Progenitor cell of endocrine pancreas (in vitro differentiated cells): ENCODE data around the gene ACO2. TPM values are rescaled to one million over a fixed set of nuclear protein-coding genes. Genes with fewer than 3 reads are reported as not detected.
A peak's percentile ranks its signal among the peaks of the same experiment; 100 is the strongest.

ENCODE experiments used
- DNase-seq: peaks from one replicate; pipeline ENCODE4 v3.0.0; 2021; ENCODE audit warnings: low spot score; ENCODE audit not compliant: unreplicated experiment
- H3K27ac Mint-ChIP-seq: 2 replicates; pipeline ENCODE4 v1.8.0; 2021; ENCODE audit warnings: mild to moderate bottlenecking, moderate library complexity, mixed read lengths
- H3K27me3 Mint-ChIP-seq: 2 replicates; pipeline ENCODE4 v1.8.0; 2021; ENCODE audit warnings: mixed read lengths
- H3K36me3 Mint-ChIP-seq: 2 replicates; pipeline ENCODE4 v1.8.0; 2022; ENCODE audit warnings: mixed read lengths; ENCODE audit not compliant: insufficient read depth
- H3K4me1 Mint-ChIP-seq: 2 replicates; pipeline ENCODE4 v1.8.0; 2021; ENCODE audit warnings: low read depth, mixed read lengths
- H3K4me3 Mint-ChIP-seq: 2 replicates; pipeline ENCODE4 v1.8.0; 2021; ENCODE audit warnings: low read depth, mild to moderate bottlenecking, moderate library complexity, mixed read lengths
- H3K9me3 Mint-ChIP-seq: 2 replicates; pipeline ENCODE4 v1.8.0; 2021; ENCODE audit warnings: low read depth, mixed read lengths
- total RNA-seq: library from RNA; stranded (reverse); gene quantifications from 2 replicates; pipeline ENCODE4 v1.2.1, GENCODE V29; 2021
- TF ChIP-seq, protein P1 (sequence below): fragments of 200-600 bp; sonication (generic); IDR thresholded peaks from one replicate; pipeline ENCODE4 v1.5.0; 2021; ENCODE audit warnings: antibody characterized with exemption, mild to moderate bottlenecking; ENCODE audit not compliant: unreplicated experiment

The ACO2 gene
- total RNA-seq, 1 donor from 2014 or later, result 67.4 TPM

- no peak overlapping the region for H3K4me3 Mint-ChIP-seq
- H3K4me1 Mint-ChIP-seq, result no peaks in the 10 kb centered on the region
- TF ChIP-seq, protein P1, sequence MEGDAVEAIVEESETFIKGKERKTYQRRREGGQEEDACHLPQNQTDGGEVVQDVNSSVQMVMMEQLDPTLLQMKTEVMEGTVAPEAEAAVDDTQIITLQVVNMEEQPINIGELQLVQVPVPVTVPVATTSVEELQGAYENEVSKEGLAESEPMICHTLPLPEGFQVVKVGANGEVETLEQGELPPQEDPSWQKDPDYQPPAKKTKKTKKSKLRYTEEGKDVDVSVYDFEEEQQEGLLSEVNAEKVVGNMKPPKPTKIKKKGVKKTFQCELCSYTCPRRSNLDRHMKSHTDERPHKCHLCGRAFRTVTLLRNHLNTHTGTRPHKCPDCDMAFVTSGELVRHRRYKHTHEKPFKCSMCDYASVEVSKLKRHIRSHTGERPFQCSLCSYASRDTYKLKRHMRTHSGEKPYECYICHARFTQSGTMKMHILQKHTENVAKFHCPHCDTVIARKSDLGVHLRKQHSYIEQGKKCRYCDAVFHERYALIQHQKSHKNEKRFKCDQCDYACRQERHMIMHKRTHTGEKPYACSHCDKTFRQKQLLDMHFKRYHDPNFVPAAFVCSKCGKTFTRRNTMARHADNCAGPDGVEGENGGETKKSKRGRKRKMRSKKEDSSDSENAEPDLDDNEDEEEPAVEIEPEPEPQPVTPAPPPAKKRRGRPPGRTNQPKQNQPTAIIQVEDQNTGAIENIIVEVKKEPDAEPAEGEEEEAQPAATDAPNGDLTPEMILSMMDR, result no peak
- H3K27ac Mint-ChIP-seq, result no peak overlapping the region
- H3K36me3 Mint-ChIP-seq, result peaks cover 12% of the 10 kb centered on the region
- no peak for DNase-seq
- H3K27me3 Mint-ChIP-seq, result no peaks in the 10 kb centered on the region
- no peaks in the 10 kb centered on the region for H3K9me3 Mint-ChIP-seq
These were observed 63.0 kb downstream of the ACO2 start for GRCh38 chr22:41531715-41532477.

DNA sequence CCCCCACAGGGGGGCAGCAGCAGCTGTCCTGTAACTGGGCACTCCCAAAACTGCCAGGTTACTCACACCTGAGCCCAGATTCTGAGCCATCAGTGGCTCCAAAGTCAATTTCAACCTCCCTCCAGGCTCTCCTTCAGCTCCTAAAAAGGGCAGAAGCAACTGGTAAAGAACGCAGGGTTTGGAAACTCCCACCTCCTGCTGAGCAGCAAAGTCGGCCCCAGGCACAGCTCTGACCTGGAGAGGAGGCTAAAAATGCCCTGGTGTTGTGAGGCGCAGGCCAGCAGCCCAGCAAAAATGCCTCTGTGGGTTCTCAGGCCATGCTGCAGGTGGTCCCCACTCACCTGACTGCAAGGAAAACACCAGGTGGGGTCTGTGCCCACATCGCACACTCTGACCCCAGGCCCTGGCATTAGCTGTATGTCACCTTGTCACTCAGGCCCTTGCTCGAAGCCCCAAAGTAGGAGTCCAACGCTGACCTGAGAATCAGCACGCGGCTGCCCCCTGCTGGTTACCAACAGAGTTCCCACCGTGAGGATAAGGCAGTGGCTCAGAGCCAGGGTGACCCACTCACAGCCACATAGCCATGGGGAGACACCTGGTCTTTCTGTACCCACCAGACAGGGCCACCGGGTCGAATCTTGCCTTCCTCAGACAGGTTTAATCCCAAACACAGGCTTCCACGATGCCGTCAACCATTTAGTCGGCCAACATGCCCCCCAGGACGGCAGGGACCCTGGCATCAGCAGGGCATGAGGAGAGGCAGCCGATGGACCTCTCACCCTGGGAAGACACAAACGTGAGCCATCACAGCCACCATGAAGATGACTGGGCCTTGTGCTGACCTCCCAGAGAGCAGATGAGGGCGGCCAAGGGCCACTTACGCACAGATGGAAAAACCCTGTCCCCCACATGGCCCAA lies 64.2 kb downstream of the ACO2 start:
- Mint-ChIP-seq H3K27ac (peak overlapping the region; percentile 64), H3K27me3 (no peaks in the 10 kb centered on the region), H3K9me3 (no peaks in the 10 kb centered on the region), H3K4me1 (no peaks in the 10 kb centered on the region), H3K36me3 (peaks cover 12% of the 10 kb centered on the region), H3K4me3 (no peak overlapping the region)
- TF ChIP-seq, protein P1, result peak; percentile 79
- peak; percentile 60 for DNase-seq

- H3K27me3 Mint-ChIP-seq, result no peaks in the 10 kb centered on the region
- H3K4me3 Mint-ChIP-seq, result no peak overlapping the region
- no peak for DNase-seq
- TF ChIP-seq, protein P1, result no peak
- H3K4me1 Mint-ChIP-seq, result no peaks in the 10 kb centered on the region
- H3K27ac Mint-ChIP-seq, result no peak overlapping the region
- no peaks in the 10 kb centered on the region for H3K9me3 Mint-ChIP-seq
- H3K36me3 Mint-ChIP-seq, result peaks cover 8% of the 10 kb centered on the region
These were observed 65.3 kb downstream of the ACO2 start for GRCh38 chr22:41534219-41534618.

GRCh38 chr22:41535244-41535643 lies 66.3 kb downstream of the ACO2 start:
- Mint-ChIP-seq H3K36me3 (peaks cover 10% of the 10 kb centered on the region), H3K9me3 (no peaks in the 10 kb centered on the region), H3K27ac (no peak overlapping the region), H3K4me1 (no peaks in the 10 kb centered on the region), H3K4me3 (no peak overlapping the region), H3K27me3 (no peaks in the 10 kb centered on the region)
- TF ChIP-seq, protein P1, result peak; percentile 36
- no peak for DNase-seq

DNA sequence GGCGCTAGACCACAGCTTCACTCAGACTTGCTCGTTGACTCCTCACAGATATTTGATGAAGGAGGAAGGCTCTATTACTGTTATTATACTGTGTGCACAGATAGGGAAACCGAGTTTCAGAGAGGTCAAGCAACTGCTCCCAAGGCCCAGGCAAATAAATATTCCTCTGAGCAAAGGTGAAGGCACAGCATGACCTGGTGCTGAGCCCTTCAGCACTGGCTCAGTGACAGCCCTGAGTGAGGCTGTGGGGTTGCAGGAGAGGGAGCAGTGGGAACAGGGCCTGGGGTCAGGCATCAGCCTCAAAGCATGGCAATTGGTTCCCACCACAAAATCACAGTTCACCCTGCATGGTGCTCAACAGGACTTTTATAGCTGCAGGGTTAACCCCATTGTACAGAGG lies 68.3 kb downstream of the ACO2 start:
- Mint-ChIP-seq H3K4me3 (no peak overlapping the region), H3K36me3 (peaks cover 8% of the 10 kb centered on the region), H3K4me1 (peaks cover 6% of the 10 kb centered on the region), H3K9me3 (no peaks in the 10 kb centered on the region), H3K27me3 (no peaks in the 10 kb centered on the region), H3K27ac (peak overlapping the region; percentile 56)
- TF ChIP-seq, protein P1, result no peak
- DNase-seq, result no peak
